ENCODE data around the gene CENPO.

Gene CENPO

DNA sequence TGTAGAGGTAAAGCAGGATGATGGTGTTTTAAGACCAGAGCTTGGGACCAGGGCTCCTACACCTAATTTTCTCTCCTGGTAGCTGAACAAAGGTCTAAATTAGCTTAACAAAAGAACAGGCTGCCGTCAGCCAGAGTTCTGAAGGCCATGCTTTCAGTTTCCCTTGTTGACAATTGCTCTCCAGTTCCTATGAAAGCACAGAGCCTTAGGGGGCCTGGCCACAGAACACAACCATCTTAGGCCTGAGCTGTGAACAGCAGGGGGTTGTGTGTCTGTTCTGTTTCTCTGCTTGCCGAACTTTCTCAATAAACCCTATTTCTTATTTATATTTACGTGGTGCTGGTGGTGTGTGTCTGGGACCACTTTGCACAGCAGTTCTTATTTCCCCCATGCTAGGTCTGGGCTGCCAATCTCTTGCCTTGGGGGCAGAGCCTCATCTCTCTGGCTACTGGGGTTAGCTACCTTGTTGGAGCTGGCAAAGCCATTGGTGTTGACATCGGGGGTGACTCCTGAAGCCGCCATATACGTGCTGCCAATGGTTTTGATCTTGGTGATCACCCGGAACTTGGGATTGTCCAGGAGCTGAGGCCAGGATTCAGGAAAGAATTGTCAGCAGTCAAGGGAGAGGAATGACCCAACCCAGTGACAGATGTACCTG, 29.0 kb downstream of the CENPO start:
- Mint-ChIP-seq H3K36me3 (ENCODE audit: low read depth) (peaks cover 59% of the 10 kb centered on the region), H3K27me3 (no peaks in the 10 kb centered on the region)
- intact Hi-C loops (cut with micrococcal nuclease): no loop called here

DNA sequence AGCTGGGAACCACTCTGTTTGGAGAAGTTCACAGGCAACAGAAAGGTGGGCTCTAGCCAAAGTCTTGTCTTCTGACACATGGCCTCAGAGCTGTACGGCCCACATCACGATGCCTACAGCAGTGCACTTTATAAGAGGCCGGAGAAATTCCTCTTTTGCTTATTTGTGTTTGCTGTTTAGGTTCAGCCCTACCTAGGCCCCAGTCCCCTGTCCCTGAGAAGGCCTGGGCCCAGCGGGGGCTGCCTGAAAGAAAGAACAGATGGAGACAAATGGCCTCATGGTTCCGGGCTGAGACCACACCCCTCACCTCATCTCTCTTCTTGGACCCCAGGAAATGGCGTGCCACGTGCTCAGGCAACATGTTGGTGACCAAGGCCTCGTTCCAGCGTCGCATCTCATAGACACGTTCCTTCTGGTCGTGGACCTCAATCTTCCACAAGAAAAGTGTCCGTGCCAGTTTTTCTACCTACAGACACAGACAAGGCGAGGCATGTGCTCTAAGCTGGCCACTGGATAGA, 30.9 kb downstream of the CENPO start:
- no peaks in the 10 kb centered on the region for H3K9me3 Mint-ChIP-seq
- peaks cover 52% of the 10 kb centered on the region for H3K36me3 Mint-ChIP-seq (ENCODE audit: low read depth)
- H3K4me3 Mint-ChIP-seq: no peak overlapping the region
- intact Hi-C loops (cut with micrococcal nuclease): no loop called here
- no peaks in the 10 kb centered on the region for H3K27me3 Mint-ChIP-seq
- H3K27ac Mint-ChIP-seq: no peak overlapping the region
- peaks cover 8% of the 10 kb centered on the region for H3K4me1 Mint-ChIP-seq (ENCODE audit: low read depth)

More for the DNA sequence above, 29.0 kb downstream of the CENPO start:
- Mint-ChIP-seq H3K4me1 (ENCODE audit: low read depth) (peaks cover 17% of the 10 kb centered on the region), H3K9me3 (no peaks in the 10 kb centered on the region), H3K4me3 (no peak overlapping the region), H3K27ac (no peak overlapping the region)

DNA sequence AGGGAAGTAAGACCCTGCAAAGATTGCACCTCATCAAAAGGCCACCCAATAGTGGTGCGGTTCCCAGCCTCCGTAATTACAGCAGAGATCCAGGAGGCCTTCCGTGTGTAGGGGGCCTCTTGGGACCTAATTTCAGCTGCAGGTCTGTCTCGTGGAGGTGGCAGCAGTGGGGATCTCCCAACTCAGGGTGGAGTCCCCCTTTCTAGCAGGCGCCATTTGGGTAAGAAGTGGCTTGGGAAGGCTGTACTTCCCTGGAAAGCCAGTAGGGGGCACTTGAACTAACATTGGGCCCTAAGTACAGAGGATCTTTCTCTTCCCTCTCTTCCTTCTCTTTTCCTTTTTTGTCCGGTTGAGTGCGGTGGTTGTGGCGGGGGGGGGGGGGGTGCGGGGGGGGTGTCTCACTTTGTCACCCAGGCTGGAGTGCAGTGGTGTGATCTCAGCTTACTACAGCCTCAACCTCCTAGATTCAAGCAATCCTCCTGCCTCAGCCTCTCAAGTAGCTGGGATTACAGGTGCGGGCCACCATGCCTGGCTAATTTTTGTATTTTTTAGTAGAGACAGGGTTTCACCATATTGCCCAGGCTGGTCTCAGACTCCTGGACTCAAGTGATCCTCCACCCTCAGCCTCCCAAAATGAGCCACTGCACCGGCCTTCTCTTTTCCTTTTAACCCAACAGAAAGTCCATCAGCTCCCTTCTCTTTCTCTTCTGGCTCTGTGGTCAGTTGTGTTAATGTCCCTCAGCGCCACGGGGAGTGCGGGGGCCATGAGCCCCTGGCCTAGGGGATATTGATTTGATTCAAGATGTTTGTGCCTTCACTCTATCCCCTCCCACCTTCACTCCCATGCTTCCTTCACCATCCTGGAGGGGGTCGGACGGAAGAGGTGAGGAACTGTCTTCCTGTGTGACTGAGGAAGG, 32.0 kb downstream of the CENPO start:
- no peaks in the 10 kb centered on the region for H3K9me3 Mint-ChIP-seq
- intact Hi-C loops (cut with micrococcal nuclease): no loop called here
- H3K4me1 Mint-ChIP-seq (ENCODE audit: low read depth): peaks cover 8% of the 10 kb centered on the region
- peaks cover 41% of the 10 kb centered on the region for H3K36me3 Mint-ChIP-seq (ENCODE audit: low read depth)
- no peak overlapping the region for H3K27ac Mint-ChIP-seq
- no peak overlapping the region for H3K4me3 Mint-ChIP-seq
- no peaks in the 10 kb centered on the region for H3K27me3 Mint-ChIP-seq

DNA sequence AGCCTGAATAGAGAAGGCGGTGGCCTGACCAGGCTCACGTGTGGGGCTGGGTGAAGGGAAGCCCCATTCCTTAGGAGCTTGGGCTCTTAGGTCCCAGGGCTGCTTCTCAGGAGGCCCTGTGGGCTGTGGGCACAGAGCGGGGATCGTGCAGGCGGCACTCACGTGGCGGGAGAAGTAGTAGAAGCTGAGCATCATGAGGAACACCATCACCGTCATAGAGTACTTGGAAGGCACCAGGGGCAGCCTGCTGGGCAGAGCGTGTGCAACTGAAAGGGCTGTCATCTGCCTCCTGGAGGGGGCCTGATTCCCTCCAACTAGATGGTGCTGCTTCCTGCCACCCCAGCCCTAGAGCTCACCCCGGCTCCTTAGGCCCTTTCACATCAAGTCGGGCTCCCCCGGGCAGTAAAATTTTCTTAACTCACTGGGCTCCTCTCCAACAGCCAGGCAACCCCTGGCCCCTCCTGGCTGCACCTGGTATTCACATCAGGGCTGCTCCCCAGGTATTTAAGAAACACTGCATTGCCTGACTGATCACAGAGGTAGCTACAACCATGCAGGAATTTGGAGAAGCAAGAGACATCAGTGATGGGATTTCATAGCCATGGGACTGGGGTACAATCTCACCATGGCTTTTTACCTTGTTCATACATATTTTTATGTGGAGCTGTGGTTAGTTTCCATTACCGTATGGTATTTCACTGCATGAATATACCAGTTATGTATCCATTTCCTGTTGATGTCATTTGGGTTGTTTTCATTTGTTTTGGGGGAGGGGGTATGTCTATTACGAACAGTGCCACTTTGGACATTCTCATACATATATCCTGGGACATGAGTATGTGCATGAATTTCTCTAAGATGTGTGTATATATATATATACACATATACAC, 32.9 kb downstream of the CENPO start:
- no peak overlapping the region for H3K27ac Mint-ChIP-seq
- no peaks in the 10 kb centered on the region for H3K9me3 Mint-ChIP-seq
- H3K4me1 Mint-ChIP-seq (ENCODE audit: low read depth): peaks cover 8% of the 10 kb centered on the region
- H3K36me3 Mint-ChIP-seq (ENCODE audit: low read depth): peaks cover 32% of the 10 kb centered on the region
- H3K4me3 Mint-ChIP-seq: no peak overlapping the region
- intact Hi-C loops (cut with micrococcal nuclease): loop anchor here (2.0 kb wide), 1 partner anchor 213 kb away; no protein-coding TSS in a partner anchor
- no peaks in the 10 kb centered on the region for H3K27me3 Mint-ChIP-seq

DNA sequence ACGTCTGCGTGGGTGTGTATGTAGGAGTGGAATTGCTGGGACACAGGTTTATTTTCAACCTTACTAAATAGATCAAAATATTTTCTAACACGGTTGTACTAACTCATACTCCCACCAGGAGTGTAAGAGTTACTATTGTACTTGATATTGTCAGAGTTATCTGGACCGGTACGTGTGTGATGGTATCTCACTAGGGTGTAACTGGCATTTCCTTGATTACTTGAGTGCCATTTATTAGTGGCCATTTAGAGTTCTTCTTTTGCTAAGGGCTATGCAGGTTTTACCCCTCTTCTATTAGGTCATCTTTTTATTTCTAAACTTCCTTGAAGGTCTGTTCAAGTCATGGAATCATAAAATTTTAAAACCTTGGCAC, 33.5 kb downstream of the CENPO start:
- Mint-ChIP-seq H3K27me3 (no peaks in the 10 kb centered on the region), H3K4me3 (no peak overlapping the region), H3K36me3 (ENCODE audit: low read depth) (peaks cover 26% of the 10 kb centered on the region), H3K9me3 (no peaks in the 10 kb centered on the region), H3K4me1 (ENCODE audit: low read depth) (peaks cover 8% of the 10 kb centered on the region), H3K27ac (no peak overlapping the region)
- intact Hi-C loops (cut with micrococcal nuclease): loop anchor here (1.0 to 2.0 kb wide), 2 partner anchors 214 to 416 kb away; no protein-coding TSS in a partner anchor

DNA sequence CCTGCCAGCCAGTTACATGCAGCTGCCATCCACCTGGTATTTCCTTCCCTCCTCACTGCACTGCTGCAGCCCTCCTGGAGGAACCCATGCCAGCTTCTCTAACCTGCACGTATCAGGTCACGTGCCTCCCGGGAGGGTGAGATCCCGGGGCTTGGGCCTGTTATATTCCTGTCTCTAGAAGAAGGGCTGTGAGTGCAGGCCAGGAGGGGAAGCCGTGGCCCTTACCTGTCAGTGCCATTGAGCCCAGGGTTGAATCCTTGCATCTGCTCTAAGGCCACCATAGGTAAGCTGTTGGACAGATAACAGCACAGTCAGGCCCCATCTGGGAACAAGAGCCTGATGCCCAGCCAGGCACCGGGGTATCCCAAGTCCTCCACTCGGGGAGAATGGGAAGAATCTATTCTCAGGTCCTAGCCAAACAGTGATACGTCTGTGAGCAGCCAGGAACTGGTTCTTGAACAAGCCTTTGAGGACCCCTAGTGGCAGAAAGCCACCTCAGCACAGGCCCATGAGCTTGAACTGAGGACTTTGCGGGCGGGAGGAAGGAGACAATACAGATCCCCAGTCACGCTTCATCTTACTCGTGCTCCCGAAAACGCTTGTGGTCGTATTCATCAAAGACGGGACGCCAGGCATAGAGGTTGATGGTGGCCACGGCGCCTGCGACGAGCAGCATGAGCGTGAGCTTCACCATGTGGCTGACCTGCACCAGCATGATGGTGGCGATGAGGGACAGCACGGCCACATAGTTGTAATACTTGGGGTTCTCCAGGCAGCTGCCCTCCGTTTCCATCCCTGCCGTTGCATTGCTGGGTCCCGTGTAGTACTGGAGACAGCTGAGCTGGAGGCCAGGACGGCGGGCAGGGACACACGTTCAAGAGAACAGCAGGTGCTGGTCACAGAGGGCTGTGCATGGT, 34.4 kb downstream of the CENPO start:
- Mint-ChIP-seq H3K27ac (no peak overlapping the region), H3K36me3 (ENCODE audit: low read depth) (peaks cover 18% of the 10 kb centered on the region), H3K27me3 (no peaks in the 10 kb centered on the region), H3K9me3 (no peaks in the 10 kb centered on the region), H3K4me1 (ENCODE audit: low read depth) (peaks cover 8% of the 10 kb centered on the region), H3K4me3 (no peak overlapping the region)
- intact Hi-C loops (cut with micrococcal nuclease): loop anchor here (1.0 to 2.0 kb wide), 2 partner anchors 215 to 417 kb away; no protein-coding TSS in a partner anchor

DNA sequence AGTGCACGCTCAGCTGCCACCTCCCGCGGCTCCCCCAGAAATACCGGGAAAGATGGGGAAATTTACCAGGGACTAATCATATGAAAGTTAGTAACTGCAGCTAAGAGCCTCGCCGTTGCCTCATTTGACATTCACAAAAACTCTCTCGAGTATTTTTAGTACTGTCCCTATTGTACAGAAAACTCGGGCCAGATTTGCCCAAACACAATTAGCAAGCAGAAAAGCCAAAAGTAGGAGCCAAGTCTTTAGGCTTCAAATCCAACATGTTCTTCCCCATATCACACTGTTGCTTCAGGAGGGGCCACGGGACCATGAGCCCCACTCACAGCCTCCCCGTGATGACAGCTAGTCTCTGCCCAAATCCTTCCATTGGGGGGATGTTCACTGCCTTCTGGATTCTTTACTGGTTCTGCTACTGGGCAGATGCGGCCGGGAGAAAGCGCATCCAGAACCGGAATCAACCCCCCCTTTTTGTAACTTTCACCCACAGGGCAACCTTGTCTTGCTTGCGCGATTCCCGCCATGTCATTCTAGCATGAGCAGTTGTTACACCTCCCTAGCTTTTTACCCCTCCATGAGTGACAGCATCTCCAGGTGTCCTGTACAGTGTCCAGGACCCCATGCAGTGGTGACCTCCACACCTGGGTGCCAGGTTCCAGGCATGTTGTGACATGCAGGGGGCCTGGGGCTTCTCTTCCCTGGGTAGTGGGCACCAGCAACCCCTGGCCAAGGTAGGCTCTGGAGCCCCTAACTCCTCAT, 35.2 kb downstream of the CENPO start:
- H3K4me3 Mint-ChIP-seq: no peak overlapping the region

DNA sequence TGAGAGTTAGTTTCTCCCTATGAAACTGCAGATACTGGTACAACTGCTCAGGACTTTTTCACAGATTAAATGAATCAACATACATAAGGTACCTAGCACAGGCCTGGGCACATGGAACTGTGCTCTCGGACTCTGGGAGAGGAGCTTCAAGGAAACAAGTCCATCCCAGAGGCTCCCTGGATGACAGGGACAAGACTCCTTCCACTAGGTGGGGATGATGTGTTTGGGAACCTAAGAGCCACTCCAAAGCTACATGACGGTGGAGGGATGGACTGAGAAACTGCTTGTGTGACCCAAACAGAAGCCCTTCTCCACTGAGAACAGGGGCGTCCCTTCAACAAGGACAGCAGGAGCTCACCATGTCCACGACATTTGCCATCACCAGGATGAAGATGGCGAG, 37.1 kb downstream of the CENPO start:
- intact Hi-C loops (cut with micrococcal nuclease): no loop called here
- Mint-ChIP-seq H3K27me3 (no peaks in the 10 kb centered on the region), H3K4me3 (no peak overlapping the region), H3K27ac (no peak overlapping the region), H3K36me3 (ENCODE audit: low read depth) (no peaks in the 10 kb centered on the region), H3K4me1 (ENCODE audit: low read depth) (peaks cover 8% of the 10 kb centered on the region), H3K9me3 (no peaks in the 10 kb centered on the region)

More for the DNA sequence above, 35.2 kb downstream of the CENPO start:
- peaks cover 9% of the 10 kb centered on the region for H3K36me3 Mint-ChIP-seq (ENCODE audit: low read depth)
- H3K9me3 Mint-ChIP-seq: no peaks in the 10 kb centered on the region
- no peak overlapping the region for H3K27ac Mint-ChIP-seq
- peaks cover 8% of the 10 kb centered on the region for H3K4me1 Mint-ChIP-seq (ENCODE audit: low read depth)
- no peaks in the 10 kb centered on the region for H3K27me3 Mint-ChIP-seq
- intact Hi-C loops (cut with micrococcal nuclease): no loop called here

DNA sequence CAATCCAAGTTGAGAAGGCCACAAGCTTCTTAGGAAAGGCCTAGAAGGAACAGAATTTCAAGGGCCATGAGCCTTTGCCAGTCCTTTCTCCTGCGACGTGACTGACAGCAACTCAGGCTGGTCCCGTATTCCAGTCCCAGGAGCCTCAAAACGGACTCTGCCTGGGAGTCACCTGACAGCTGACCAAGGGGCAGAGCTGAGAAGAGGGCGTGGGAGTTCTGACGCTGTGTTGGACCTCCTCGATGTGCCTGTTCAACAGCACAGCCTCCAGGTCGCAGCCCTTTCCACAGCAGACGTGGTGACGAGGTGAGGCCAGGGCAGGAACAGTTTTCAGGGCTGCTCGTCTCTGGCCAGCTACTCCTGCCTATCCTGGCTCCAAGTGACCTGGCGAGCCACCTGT, 37.6 kb downstream of the CENPO start:
- H3K27me3 Mint-ChIP-seq: no peaks in the 10 kb centered on the region
- no peaks in the 10 kb centered on the region for H3K36me3 Mint-ChIP-seq (ENCODE audit: low read depth)
- peaks cover 8% of the 10 kb centered on the region for H3K4me1 Mint-ChIP-seq (ENCODE audit: low read depth)
- no peaks in the 10 kb centered on the region for H3K9me3 Mint-ChIP-seq
- H3K4me3 Mint-ChIP-seq: no peak overlapping the region
- intact Hi-C loops (cut with micrococcal nuclease): no loop called here
- H3K27ac Mint-ChIP-seq: no peak overlapping the region

DNA sequence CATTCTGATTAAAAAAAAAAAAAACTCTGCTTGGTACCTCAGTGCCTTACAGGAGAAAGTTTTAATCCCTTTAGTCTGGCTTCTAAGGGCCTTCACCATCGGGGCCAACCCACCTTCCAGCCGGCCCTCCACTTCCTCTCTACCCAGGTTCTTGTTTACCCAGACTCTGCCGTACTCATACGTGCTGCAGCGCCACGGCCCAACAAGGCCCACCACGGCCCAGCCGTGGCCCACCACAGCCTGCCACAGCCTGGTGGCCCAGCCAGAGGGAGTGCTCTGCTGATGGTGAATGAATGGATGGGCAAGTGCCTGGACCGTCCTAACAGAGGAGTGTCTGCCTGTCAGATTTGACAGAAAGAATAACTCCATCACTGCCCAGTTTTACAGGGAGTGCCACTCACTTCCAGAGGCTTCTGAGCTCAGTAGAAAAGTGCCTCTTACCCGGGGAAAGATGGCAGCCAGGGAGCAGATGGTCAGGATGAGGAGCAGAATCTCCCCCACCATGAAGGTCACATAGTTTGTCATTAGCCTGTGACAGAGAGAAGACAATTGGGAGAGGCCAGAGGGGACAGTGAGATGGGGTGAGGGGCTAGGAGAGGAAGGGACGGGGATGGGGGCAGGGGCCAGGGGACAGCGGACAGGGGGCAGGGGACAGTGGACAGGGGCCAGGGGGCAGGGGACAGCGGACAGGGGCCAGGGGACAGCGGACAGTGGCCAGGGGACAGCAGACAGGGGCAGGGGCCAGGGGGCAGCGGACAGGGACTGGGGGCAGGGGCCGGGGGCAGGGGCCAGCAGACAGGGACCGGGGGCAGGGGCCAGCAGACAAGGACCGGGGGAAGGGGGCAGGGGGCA, 38.2 kb downstream of the CENPO start:
- intact Hi-C loops (cut with micrococcal nuclease): no loop called here
- Mint-ChIP-seq H3K27me3 (no peaks in the 10 kb centered on the region), H3K9me3 (no peaks in the 10 kb centered on the region), H3K4me3 (no peak overlapping the region), H3K36me3 (ENCODE audit: low read depth) (peaks cover 6% of the 10 kb centered on the region), H3K27ac (no peak overlapping the region), H3K4me1 (ENCODE audit: low read depth) (peaks cover 8% of the 10 kb centered on the region)

DNA sequence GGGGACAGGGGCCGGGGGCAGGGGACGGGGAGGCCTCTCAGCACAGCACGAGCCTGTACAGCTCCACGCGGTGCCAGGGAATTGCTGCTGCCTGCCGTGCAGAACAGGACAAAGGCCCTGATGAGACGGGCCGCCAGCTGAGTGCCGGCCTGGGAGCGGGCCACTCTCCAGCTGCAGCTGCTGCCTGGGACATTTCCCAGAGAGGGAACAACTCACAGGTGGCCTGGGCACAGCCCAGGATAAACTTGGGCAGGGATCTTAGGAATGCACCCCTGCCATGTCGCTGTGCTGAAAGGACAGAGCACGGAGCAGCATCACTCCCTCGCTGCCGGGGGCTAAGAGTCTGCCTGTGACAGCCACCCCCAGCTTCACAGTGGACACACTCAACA, 38.8 kb downstream of the CENPO start:
- Mint-ChIP-seq H3K36me3 (ENCODE audit: low read depth) (peaks cover 13% of the 10 kb centered on the region), H3K27ac (no peak overlapping the region), H3K4me3 (no peak overlapping the region), H3K4me1 (ENCODE audit: low read depth) (peaks cover 8% of the 10 kb centered on the region), H3K9me3 (no peaks in the 10 kb centered on the region), H3K27me3 (no peaks in the 10 kb centered on the region)
- intact Hi-C loops (cut with micrococcal nuclease): no loop called here

DNA sequence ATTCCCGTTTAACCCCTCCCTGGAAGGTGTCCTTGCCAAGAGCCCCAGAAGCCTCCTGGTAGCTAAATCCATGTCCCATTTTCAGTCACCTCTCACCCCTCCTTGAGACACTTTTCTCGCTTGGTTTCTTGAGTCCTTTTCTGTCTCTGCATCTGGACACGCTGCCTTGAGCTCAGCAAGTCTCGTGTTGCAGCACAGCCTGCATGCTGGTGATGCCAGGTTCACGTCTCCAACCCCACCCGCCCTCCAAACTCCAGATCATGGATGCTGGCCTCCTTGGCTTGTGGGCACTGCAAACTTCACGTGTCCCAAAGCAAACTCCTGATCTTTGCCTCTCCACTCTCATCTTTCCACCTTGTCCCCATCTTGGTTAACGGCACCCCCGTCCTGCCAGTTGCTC, 39.3 kb downstream of the CENPO start:
- peaks cover 15% of the 10 kb centered on the region for H3K36me3 Mint-ChIP-seq (ENCODE audit: low read depth)
- no peaks in the 10 kb centered on the region for H3K9me3 Mint-ChIP-seq
- no peak overlapping the region for H3K4me3 Mint-ChIP-seq
- no peaks in the 10 kb centered on the region for H3K27me3 Mint-ChIP-seq
- peaks cover 3% of the 10 kb centered on the region for H3K4me1 Mint-ChIP-seq (ENCODE audit: low read depth)
- intact Hi-C loops (cut with micrococcal nuclease): no loop called here
- H3K27ac Mint-ChIP-seq: no peak overlapping the region
